SU-DHL-6 (cell line): ENCODE measurements around the gene CACNB4.

Source experiments
- CTCF ChIP-seq: fragments of 200-600 bp; sonication (generic); IDR thresholded peaks from one replicate; pipeline ENCODE4 v1.5.1; 2017; ENCODE audit warnings: antibody characterized with exemption, mild to moderate bottlenecking, low read length, moderate library complexity; ENCODE audit not compliant: insufficient read depth, poor library complexity, severe bottlenecking
- EZH2phosphoT487 ChIP-seq: fragments of 200-600 bp; sonication (generic), shearing (Covaris generic); conservative IDR thresholded peaks from 2 replicates; pipeline ENCODE4 v1.6.1; 2018; ENCODE audit warnings: mild to moderate bottlenecking, antibody characterized with exemption, low read length, moderate library complexity, mixed read lengths

DNA sequence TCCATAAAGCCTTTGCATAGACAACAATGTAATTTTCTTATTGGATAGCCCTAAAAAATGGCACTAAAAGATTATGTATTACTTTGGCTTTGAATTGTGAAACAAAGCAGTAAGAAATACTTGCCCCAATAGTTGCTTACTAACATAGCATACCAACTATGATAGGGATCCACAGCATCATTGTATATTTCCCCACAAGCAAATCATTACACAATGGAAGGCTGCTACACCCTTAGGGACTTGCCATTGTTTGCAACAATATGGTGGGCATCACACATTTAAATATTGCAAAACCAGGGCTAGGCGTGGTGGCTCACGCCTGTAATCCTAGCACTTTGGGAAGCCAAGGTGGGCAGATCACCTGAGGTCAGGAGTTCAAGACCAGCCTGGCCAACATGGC lies 74.4 kb downstream of the CACNB4 start:
- TF ChIP-seq CTCF (no peak), EZH2phosphoT487 (no peak)
